ENCODE measurements around the gene TLE4. TPM values are rescaled to one million over a fixed set of nuclear protein-coding genes. Genes with fewer than 3 reads are reported as not detected.

Gene TLE4
- total RNA-seq, 1 donor from 2014 or later, result 9.6 TPM

DNA sequence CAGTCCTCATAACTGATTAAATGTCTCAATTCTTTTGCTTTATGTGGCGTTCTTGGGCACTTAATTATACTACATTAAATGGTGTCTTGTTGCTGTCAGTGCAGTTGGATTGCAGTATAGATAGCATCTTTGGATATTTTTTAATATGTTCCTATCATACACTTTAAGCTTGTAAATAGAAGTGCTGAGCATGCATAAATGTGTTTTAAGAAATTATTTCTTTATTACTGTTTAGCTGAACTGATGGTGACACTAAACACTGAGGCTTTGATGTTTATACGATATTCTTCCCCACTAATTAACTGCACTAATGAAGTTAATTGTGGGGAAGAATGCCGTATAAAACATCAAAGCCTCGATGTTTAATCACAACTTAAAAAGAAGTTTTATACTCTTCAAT lies 116.6 kb downstream of the TLE4 start:
- DNase-seq (ENCODE audit: low read depth, low spot score), result no peak

DNA sequence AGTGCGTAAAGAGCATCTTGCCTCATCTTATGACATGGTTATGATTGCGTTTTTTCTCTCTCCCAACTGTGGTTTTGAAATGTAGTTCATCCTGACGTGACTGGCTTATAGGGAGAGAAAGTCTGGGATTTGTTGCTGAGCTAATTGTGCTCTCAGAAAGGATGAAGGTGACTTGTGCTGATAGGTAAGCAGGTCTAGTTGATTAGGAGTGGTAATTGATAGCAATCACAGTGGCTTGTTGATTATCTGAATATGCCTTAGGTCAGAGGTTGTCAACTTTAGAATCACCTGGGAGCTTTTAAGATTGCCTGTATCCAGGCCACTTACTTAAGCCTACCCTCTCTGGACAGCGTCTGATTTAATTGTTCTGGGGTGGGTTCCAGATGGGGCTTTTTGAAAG lies 117.8 kb downstream of the TLE4 start:
- no peak for DNase-seq (ENCODE audit: low read depth, low spot score)

DNA sequence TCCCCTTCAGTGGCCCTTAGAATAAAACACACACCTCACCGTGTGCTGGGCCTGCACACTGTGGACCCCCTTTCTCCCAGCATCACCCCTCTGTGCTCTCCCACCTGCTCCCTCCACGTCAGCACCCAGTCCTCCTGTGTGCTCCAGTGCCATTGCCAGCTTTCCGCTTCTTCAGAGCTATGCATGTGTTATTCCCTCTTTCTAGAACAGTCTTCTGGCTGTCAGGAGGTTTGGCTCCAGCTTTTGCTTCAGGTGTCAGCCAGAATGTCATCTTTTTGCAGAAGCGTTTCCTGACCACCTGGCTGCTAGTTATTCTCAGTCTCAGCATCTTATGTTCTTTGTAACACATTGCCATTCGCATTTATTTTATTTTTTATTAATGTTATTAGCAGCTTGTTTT lies 119.7 kb downstream of the TLE4 start:
- DNase-seq (ENCODE audit: low read depth, low spot score), result no peak

GRCh38 chr9:79692857-79693571 lies 121.2 kb downstream of the TLE4 start:
- DNase-seq (ENCODE audit: low read depth, low spot score), result no peak

- DNase-seq (ENCODE audit: low read depth, low spot score), result no peak
Measured at GRCh38 chr9:79693750-79694149, 122.0 kb downstream of the TLE4 start.

DNA sequence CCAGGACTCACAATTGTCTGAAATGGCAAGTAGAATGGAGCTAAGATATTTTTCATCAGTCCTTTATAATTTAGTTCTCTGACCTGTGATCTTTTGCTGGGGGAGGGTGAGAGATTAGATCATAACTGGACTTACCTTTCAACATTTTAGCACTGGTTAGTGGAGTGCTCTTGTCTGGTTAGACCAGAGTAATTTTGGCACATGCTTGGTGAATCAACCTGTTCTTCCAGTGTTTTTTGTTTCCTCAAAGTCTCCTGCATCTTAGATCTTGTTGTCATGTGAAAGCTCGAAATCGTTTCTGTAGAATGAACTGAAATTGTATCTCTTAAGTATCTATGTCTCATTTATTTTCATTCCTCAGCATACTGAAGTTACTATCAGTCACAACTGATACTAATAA lies 122.4 kb downstream of the TLE4 start:
- no peak for DNase-seq (ENCODE audit: low read depth, low spot score)

- no peak for DNase-seq (ENCODE audit: low read depth, low spot score)
Measured at GRCh38 chr9:79694676-79695400, 123.1 kb downstream of the TLE4 start.

- DNase-seq (ENCODE audit: low read depth, low spot score), result no peak
Measured at GRCh38 chr9:79695531-79696175, 123.9 kb downstream of the TLE4 start.

- no peak for DNase-seq (ENCODE audit: low read depth, low spot score)
Measured at GRCh38 chr9:79698967-79699366, 127.2 kb downstream of the TLE4 start.

GRCh38 chr9:79699479-79699878 lies 127.7 kb downstream of the TLE4 start:
- DNase-seq (ENCODE audit: low read depth, low spot score), result no peak

- DNase-seq (ENCODE audit: low read depth, low spot score), result no peak
Measured at GRCh38 chr9:79700607-79701360, 129.0 kb downstream of the TLE4 start.

DNA sequence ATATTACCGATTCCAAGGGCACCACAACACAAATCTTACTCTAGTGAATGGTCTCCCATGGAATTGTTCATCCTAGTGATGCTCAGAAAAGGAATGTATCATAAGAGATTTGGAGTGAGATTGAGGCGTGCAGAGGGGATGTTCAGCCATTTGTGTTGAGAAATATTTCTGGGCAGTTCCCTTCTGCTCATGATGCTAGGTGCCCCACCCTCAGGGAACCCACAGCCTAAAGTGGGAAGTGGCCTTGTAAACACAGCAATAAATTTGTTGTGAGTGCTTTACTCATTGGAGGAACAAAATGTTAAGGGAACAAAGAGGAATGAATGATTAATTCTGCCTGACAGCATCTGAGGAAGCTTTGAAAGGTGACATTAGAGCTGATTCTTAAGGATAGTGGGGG lies 129.9 kb downstream of the TLE4 start:
- DNase-seq (ENCODE audit: low read depth, low spot score), result no peak

- no peak for DNase-seq (ENCODE audit: low read depth, low spot score)
Measured at GRCh38 chr9:79705704-79706103, 133.9 kb downstream of the TLE4 start.

DNA sequence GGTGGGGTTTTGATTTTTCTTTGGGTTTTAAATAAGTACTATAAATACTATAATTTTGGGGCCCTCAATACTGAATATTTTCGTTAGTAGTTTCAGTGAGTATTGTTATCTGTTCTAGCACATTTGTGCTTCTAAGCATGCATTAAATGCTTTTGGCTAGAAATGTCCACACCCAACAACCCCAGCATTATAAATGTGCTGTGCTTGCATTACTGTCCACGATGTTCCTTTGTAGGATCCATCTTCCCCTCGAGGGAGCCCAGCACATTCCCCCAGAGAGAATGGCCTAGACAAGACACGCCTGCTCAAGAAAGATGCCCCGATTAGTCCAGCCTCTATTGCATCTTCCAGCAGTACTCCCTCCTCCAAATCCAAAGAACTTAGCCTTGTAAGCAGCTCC lies 134.7 kb downstream of the TLE4 start:
- no peak for DNase-seq (ENCODE audit: low read depth, low spot score)

GRCh38 chr9:79707589-79707988 lies 135.8 kb downstream of the TLE4 start:
- DNase-seq (ENCODE audit: low read depth, low spot score), result no peak

DNA sequence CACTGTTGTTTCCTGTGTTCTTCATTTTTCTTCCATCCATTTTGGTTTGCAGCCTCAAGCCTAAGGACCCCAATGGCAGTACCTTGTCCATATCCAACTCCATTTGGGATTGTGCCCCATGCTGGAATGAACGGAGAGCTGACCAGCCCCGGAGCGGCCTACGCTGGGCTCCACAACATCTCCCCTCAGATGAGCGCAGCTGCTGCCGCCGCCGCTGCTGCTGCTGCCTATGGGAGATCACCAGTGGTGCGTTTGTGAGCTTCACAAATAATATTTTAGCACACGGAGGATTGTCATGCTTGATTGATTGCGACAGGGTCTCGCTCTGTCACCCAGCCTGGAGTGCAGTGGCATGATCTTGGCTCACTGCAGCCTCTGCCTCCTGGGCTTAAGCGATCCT lies 136.8 kb downstream of the TLE4 start:
- DNase-seq (ENCODE audit: low read depth, low spot score), result no peak

DNA sequence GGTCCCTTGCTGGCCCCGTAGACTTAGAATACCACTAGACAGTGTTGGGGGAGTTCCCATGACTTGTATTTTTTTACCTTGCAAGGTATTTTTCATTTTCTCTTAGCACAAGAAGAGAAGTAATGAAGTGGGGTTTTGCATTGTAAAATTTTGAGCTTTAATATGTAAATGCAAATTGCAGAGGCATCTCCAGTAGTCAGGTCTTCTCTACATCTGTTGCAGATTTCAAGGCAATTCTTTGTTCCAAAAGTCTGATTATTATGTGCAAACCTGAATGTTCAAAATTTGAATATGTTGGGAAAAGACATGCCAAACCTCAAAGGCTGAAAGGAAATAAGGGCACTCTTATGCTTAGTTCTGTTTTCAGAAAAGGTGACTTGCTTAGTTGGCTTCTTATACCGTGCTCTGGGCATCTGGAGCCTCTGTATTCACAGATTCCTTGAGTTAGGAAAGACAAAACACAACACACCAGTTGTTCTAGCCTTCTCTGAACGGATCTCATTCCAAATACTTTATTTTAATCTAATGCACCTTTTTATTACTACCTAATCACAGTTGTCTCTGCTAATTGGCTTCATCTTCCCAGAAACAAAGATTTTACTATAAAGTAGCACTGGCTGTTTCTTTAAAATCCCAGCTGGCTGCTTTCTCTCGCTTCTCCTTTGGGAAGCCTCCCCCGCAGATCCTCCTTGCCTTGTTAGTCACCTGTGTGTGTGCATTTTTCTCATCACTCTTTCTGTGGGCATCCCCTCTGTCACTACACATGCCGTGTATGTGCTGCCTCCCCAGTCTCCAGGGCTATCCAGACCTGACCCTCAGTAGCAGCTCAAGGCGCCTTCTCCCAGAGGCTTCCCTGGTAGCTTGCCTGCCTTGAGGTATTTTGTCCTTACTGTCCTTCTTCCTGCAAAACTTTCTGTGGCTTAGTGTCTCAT lies 138.2 kb downstream of the TLE4 start:
- DNase-seq (ENCODE audit: low read depth, low spot score), result no peak

DNA sequence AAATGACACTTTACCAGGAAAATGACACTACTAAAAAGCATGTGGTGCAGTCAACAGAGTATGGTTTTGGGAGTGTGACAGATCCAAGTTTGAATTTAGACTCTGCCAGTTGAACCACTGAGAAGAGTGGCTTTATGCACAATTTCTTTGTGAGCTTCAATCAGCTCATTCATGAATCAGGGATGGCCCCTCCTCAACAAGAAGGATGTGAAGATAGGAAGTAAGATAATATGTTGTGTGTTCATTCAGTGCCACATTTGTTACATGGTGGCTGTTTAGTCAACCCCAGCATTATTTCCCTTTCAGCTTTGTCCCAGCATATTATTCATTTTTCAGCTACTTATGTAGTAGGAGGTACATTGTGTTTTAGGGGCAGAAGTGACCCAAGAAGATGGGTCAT lies 140.1 kb downstream of the TLE4 start:
- no peak for DNase-seq (ENCODE audit: low read depth, low spot score)

DNA sequence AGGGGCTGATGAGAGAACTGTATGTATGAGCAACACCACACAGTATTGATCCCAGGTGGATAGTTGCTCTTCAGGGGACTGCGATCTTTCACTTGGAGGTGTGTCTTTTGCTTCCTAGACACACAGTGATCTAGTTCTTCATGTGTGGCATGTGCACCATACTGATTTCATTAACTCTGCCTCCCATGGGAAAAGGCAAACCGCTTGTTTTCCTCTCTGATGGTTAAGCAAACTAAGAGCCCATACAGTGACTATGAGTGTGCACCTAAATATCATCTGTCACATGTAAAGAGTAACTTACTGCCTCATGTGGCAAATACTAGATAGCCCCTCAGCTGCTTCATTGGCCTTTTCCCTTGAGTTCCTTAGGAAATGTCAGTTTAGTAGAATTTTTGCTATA lies 147.3 kb downstream of the TLE4 start:
- DNase-seq (ENCODE audit: low read depth, low spot score), result no peak

- no peak for DNase-seq (ENCODE audit: low read depth, low spot score)
Measured at GRCh38 chr9:79719989-79720388, 148.2 kb downstream of the TLE4 start.
